ENCODE data around the gene LRWD1.

LRWD1 gene

GRCh38 chr7:102427019-102427405, 37.8 kb upstream of the LRWD1 start:
- Histone ChIP-seq H3K27ac (ENCODE audit: low read depth, low read length) (no peak overlapping the region), H3K9me3 (ENCODE audit: insufficient read depth, low read depth, low read length) (no peaks in the 10 kb centered on the region), H3K36me3 (ENCODE audit: insufficient read depth, low read length) (peaks cover 34% of the 10 kb centered on the region), H3K4me1 (ENCODE audit: insufficient read depth, low read length) (peaks cover 17% of the 10 kb centered on the region; the same call in 1 of the 2 replicates), H3K4me3 (ENCODE audit: low read length) (no peak overlapping the region), H3K9ac (ENCODE audit: low read depth, low read length) (no peak overlapping the region), H3K27me3 (ENCODE audit: insufficient read depth, low read length) (no peaks in the 10 kb centered on the region)
- 94% methylated on average over 4 of the region's 5 CpGs for WGBS

- Histone ChIP-seq H3K36me3 (ENCODE audit: insufficient read depth, low read length) (peaks cover 28% of the 10 kb centered on the region), H3K27ac (ENCODE audit: low read depth, low read length) (no peak overlapping the region), H3K4me3 (ENCODE audit: low read length) (no peak overlapping the region), H3K27me3 (ENCODE audit: insufficient read depth, low read length) (no peaks in the 10 kb centered on the region), H3K4me1 (ENCODE audit: insufficient read depth, low read length) (0 out of 2 replicates have a peak, but pooled peaks cover 12% of the 10 kb centered on the region), H3K9ac (ENCODE audit: low read depth, low read length) (no peak overlapping the region), H3K9me3 (ENCODE audit: insufficient read depth, low read depth, low read length) (no peaks in the 10 kb centered on the region)
- WGBS: 95% methylated on average over 10 of the region's 10 CpGs
These were observed 35.5 kb upstream of the LRWD1 start for GRCh38 chr7:102429141-102429899.

- Histone ChIP-seq H3K9me3 (ENCODE audit: insufficient read depth, low read depth, low read length) (no peaks in the 10 kb centered on the region), H3K27ac (ENCODE audit: low read depth, low read length) (no peak overlapping the region), H3K4me1 (ENCODE audit: insufficient read depth, low read length) (0 out of 2 replicates have a peak, but pooled peaks cover 11% of the 10 kb centered on the region), H3K9ac (ENCODE audit: low read depth, low read length) (no peak overlapping the region), H3K27me3 (ENCODE audit: insufficient read depth, low read length) (no peaks in the 10 kb centered on the region), H3K36me3 (ENCODE audit: insufficient read depth, low read length) (peaks cover 4% of the 10 kb centered on the region; the same call in 1 of the 2 replicates), H3K4me3 (ENCODE audit: low read length) (no peak overlapping the region)
- WGBS: 40% methylated on average over 17 of the region's 17 CpGs
These were observed 33.0 kb upstream of the LRWD1 start for GRCh38 chr7:102431617-102432298.

GRCh38 chr7:102432442-102433218, 32.2 kb upstream of the LRWD1 start:
- 33% methylated on average over 27 of the region's 27 CpGs for WGBS
- 0 out of 2 replicates have a peak, but pooled peaks cover 11% of the 10 kb centered on the region for H3K4me1 ChIP-seq (ENCODE audit: insufficient read depth, low read length)
- H3K9ac ChIP-seq (ENCODE audit: low read depth, low read length): peak overlapping the region; percentile 75

GRCh38 chr7:102433219-102434038, 31.4 kb upstream of the LRWD1 start, which contains the start of gene ORAI2:
ORAI2 (plus strand) TSS chr7:102433575; CDS start chr7:102438957, 5,382 bp downstream.
- Histone ChIP-seq H3K36me3 (ENCODE audit: insufficient read depth, low read length) (0 out of 2 replicates have a peak, but pooled peaks cover 2% of the 10 kb centered on the region), H3K27me3 (ENCODE audit: insufficient read depth, low read length) (no peaks in the 10 kb centered on the region), H3K4me3 (ENCODE audit: low read length) (peak within 1 kb of the TSS; percentile 92), H3K9me3 (ENCODE audit: insufficient read depth, low read depth, low read length) (no peaks in the 10 kb centered on the region), H3K9ac (ENCODE audit: low read depth, low read length) (peak within 1 kb of the TSS; percentile 75), H3K4me1 (ENCODE audit: insufficient read depth, low read length) (0 out of 2 replicates have a peak, but pooled peaks cover 11% of the 10 kb centered on the region), H3K27ac (ENCODE audit: low read depth, low read length) (no peak within 1 kb of the TSS)
- WGBS: under 1% methylated on average over 90 of the region's 90 CpGs

More at GRCh38 chr7:102432442-102433218, 32.2 kb upstream of the LRWD1 start:
- H3K36me3 ChIP-seq (ENCODE audit: insufficient read depth, low read length): 0 out of 2 replicates have a peak, but pooled peaks cover 2% of the 10 kb centered on the region
- peak overlapping the region; percentile 92 for H3K4me3 ChIP-seq (ENCODE audit: low read length)
- H3K27me3 ChIP-seq (ENCODE audit: insufficient read depth, low read length): no peaks in the 10 kb centered on the region
- no peak overlapping the region for H3K27ac ChIP-seq (ENCODE audit: low read depth, low read length)
- H3K9me3 ChIP-seq (ENCODE audit: insufficient read depth, low read depth, low read length): no peaks in the 10 kb centered on the region

GRCh38 chr7:102434039-102434486, 30.7 kb upstream of the LRWD1 start:
- H3K36me3 ChIP-seq (ENCODE audit: insufficient read depth, low read length): 0 out of 2 replicates have a peak, but pooled peaks cover 2% of the 10 kb centered on the region
- 0 out of 2 replicates have a peak, but pooled peaks cover 11% of the 10 kb centered on the region for H3K4me1 ChIP-seq (ENCODE audit: insufficient read depth, low read length)
- peak overlapping the region; percentile 92 for H3K4me3 ChIP-seq (ENCODE audit: low read length)
- no peaks in the 10 kb centered on the region for H3K9me3 ChIP-seq (ENCODE audit: insufficient read depth, low read depth, low read length)
- WGBS: 52% methylated on average over 9 of the region's 9 CpGs
- no peak overlapping the region for H3K27ac ChIP-seq (ENCODE audit: low read depth, low read length)
- H3K27me3 ChIP-seq (ENCODE audit: insufficient read depth, low read length): no peaks in the 10 kb centered on the region
- H3K9ac ChIP-seq (ENCODE audit: low read depth, low read length): peak overlapping the region; percentile 73

- Histone ChIP-seq H3K9me3 (ENCODE audit: insufficient read depth, low read depth, low read length) (no peaks in the 10 kb centered on the region), H3K4me3 (ENCODE audit: low read length) (no peak overlapping the region), H3K27ac (ENCODE audit: low read depth, low read length) (no peak overlapping the region), H3K9ac (ENCODE audit: low read depth, low read length) (no peak overlapping the region), H3K27me3 (ENCODE audit: insufficient read depth, low read length) (no peaks in the 10 kb centered on the region), H3K4me1 (ENCODE audit: insufficient read depth, low read length) (peaks cover 8% of the 10 kb centered on the region; the same call in 1 of the 2 replicates), H3K36me3 (ENCODE audit: insufficient read depth, low read length) (0 out of 2 replicates have a peak, but pooled peaks cover 2% of the 10 kb centered on the region)
- WGBS: 94% methylated on average over 10 of the region's 10 CpGs
These were observed 28.7 kb upstream of the LRWD1 start for GRCh38 chr7:102436118-102436517.

GRCh38 chr7:102439963-102440795, 24.6 kb upstream of the LRWD1 start:
- WGBS: 71% methylated on average over 16 of the region's 17 CpGs
- H3K36me3 ChIP-seq (ENCODE audit: insufficient read depth, low read length): peaks cover 7% of the 10 kb centered on the region; the same call in 1 of the 2 replicates

GRCh38 chr7:102444961-102445673, 19.7 kb upstream of the LRWD1 start:
- WGBS: 94% methylated on average over 17 of the region's 17 CpGs

More at GRCh38 chr7:102439963-102440795, 24.6 kb upstream of the LRWD1 start:
- no peaks in the 10 kb centered on the region for H3K27me3 ChIP-seq (ENCODE audit: insufficient read depth, low read length)
- 0 out of 2 replicates have a peak overlapping the region, but pooled peaks have one; percentile 2 for H3K9ac ChIP-seq (ENCODE audit: low read depth, low read length)
- H3K27ac ChIP-seq (ENCODE audit: low read depth, low read length): peak overlapping the region; percentile 68
- no peak overlapping the region for H3K4me3 ChIP-seq (ENCODE audit: low read length)
- H3K4me1 ChIP-seq (ENCODE audit: insufficient read depth, low read length): peaks cover 5% of the 10 kb centered on the region
- H3K9me3 ChIP-seq (ENCODE audit: insufficient read depth, low read depth, low read length): no peaks in the 10 kb centered on the region

More at GRCh38 chr7:102444961-102445673, 19.7 kb upstream of the LRWD1 start:
- no peaks in the 10 kb centered on the region for H3K9me3 ChIP-seq (ENCODE audit: insufficient read depth, low read depth, low read length)
- peaks cover 18% of the 10 kb centered on the region for H3K36me3 ChIP-seq (ENCODE audit: insufficient read depth, low read length)
- H3K9ac ChIP-seq (ENCODE audit: low read depth, low read length): no peak overlapping the region
- peaks cover 5% of the 10 kb centered on the region for H3K4me1 ChIP-seq (ENCODE audit: insufficient read depth, low read length)
- H3K27ac ChIP-seq (ENCODE audit: low read depth, low read length): no peak overlapping the region
- no peaks in the 10 kb centered on the region for H3K27me3 ChIP-seq (ENCODE audit: insufficient read depth, low read length)
- no peak overlapping the region for H3K4me3 ChIP-seq (ENCODE audit: low read length)

Measured in HUES64 (cell line).